HG03575 (cell line): ENCODE results near the gene ANKRD60.

Experiments
- ATAC-seq: cut with Tn5 transposase; IDR thresholded peaks from one replicate; pipeline ENCODE4 v1.9.1; 2021; ENCODE audit not compliant: unreplicated experiment, insufficient number of reproducible peaks, low FRiP score; ENCODE audit errors: extremely low read depth

ANKRD60 gene

GRCh38 chr20:58173930-58174707, 54.3 kb downstream of the ANKRD60 start:
- no peak for ATAC-seq

GRCh38 chr20:58173091-58173490, 55.4 kb downstream of the ANKRD60 start:
- no peak for ATAC-seq

GRCh38 chr20:58171796-58172425, 56.5 kb downstream of the ANKRD60 start:
- ATAC-seq, result no peak

- no peak for ATAC-seq
Observed at GRCh38 chr20:58169450-58169849, 59.0 kb downstream of the ANKRD60 start.

- no peak for ATAC-seq
Observed at GRCh38 chr20:58168843-58169242, 59.6 kb downstream of the ANKRD60 start.

- ATAC-seq, result no peak
Observed at GRCh38 chr20:58167759-58168158, 60.7 kb downstream of the ANKRD60 start.
